ENCODE measurements around the gene SSBP3.
"Not testable (repeated sequence)": the region's sequence is repeated elsewhere in the genome, so short reads cannot be mapped to it uniquely, and the experiment has no call there.

The SSBP3 gene

DNA sequence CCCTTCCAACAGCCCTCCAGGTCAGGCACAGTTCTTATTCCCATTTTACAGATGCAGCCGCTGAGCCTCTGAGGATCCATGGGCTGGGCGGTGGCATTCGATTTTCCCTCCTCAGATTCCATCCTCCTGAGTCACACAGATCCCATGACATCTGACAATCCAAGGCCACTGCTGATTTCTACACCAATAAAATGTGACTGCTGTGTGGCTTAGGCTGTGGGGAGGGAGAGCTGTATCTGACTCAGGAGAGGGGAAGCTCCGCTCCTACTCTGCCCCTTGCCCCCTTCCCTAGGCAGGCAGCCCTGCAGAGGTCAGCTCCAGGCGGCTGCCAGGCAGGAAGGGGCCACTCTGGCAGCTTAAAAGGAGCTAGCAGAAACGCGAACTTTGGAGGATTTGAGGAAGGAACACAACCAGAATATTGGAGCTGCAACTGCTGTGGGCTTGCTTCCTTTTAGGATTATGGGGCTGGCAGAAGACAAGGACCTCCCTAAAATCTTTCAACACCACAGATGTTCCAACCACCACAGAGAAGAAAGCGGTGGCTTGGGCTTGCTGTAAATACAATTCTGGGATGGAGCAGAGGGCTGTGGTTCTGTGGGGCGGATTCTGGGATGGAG is 156.3 kb downstream of the SSBP3 start:
- no peaks in the 10 kb centered on the region for H3K27me3 Mint-ChIP-seq
- peak overlapping the region in 1 of 2 donors; percentile 19 for H3K27ac Mint-ChIP-seq
- ATAC-seq (no peak), DNase-seq (no peak)
- no peaks in the 10 kb centered on the region for H3K9me3 Mint-ChIP-seq
- H3K4me1 Mint-ChIP-seq = peaks cover 18% of the 10 kb centered on the region
- H3K4me3 Mint-ChIP-seq = no peak overlapping the region

GRCh38 chr1:54248966-54249365 is 157.2 kb downstream of the SSBP3 start:
- Mint-ChIP-seq H3K4me3 (no peak overlapping the region), H3K27me3 (no peaks in the 10 kb centered on the region), H3K4me1 (peaks cover 14% of the 10 kb centered on the region), H3K9me3 (no peaks in the 10 kb centered on the region), H3K27ac (peak overlapping the region in 1 of 2 donors; percentile 85)
- DNase-seq (no peak), ATAC-seq (no peak)

- ATAC-seq (no peak), DNase-seq (no peak)
- H3K4me1 Mint-ChIP-seq = peaks cover 6% of the 10 kb centered on the region
- no peaks in the 10 kb centered on the region for H3K9me3 Mint-ChIP-seq
- peak overlapping the region in 1 of 2 donors; percentile 85 for H3K27ac Mint-ChIP-seq
- H3K4me3 Mint-ChIP-seq = no peak overlapping the region
- H3K27me3 Mint-ChIP-seq = no peaks in the 10 kb centered on the region
These were observed 158.2 kb downstream of the SSBP3 start for GRCh38 chr1:54247863-54248515.

- no peaks in the 10 kb centered on the region for H3K9me3 Mint-ChIP-seq
- no peaks in the 10 kb centered on the region for H3K27me3 Mint-ChIP-seq
- ATAC-seq = no peak
- no peak for DNase-seq
- H3K4me3 Mint-ChIP-seq = no peak overlapping the region
- H3K4me1 Mint-ChIP-seq = peaks cover 5% of the 10 kb centered on the region
- H3K27ac Mint-ChIP-seq = no peak overlapping the region
These were observed 160.0 kb downstream of the SSBP3 start for GRCh38 chr1:54246116-54246721.

- Mint-ChIP-seq H3K9me3 (no peaks in the 10 kb centered on the region), H3K4me3 (no peak overlapping the region), H3K27ac (peak overlapping the region; percentile 65 to 74), H3K27me3 (no peaks in the 10 kb centered on the region), H3K4me1 (peaks cover 5% of the 10 kb centered on the region)
- no peak for ATAC-seq
- no peak for DNase-seq
These were observed 160.7 kb downstream of the SSBP3 start for GRCh38 chr1:54245501-54245900.

DNA sequence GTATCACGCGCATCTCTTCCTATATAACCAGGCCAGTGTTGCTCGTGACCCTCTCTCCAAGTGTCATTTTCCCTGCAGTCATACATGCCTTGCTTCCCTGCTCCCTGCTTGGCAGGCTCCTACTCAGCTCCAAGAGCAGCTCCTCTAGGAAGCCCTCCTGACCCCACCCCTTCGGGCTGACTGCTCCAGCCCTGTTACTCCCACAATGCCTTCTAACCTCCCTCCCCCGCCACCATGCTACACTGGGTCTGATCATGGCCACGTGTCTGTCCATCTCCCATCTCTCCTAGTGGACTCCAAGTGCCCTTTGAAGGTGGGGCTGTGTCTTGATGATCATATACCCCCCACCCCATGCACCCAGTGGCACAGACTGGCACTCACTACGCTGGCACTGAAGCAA is 161.5 kb downstream of the SSBP3 start:
- Mint-ChIP-seq H3K27ac (peak overlapping the region in 1 of 2 donors; percentile 86), H3K4me3 (no peak overlapping the region), H3K27me3 (no peaks in the 10 kb centered on the region), H3K4me1 (peaks cover 5% of the 10 kb centered on the region), H3K9me3 (no peaks in the 10 kb centered on the region)
- ATAC-seq = no peak
- DNase-seq = no peak

- DNase-seq (no peak), ATAC-seq (no peak)
- Mint-ChIP-seq H3K9me3 (no peaks in the 10 kb centered on the region), H3K4me3 (no peak overlapping the region), H3K4me1 (peaks cover 5% of the 10 kb centered on the region), H3K27me3 (no peaks in the 10 kb centered on the region), H3K27ac (peak overlapping the region; percentile 78 to 88)
These were observed 163.2 kb downstream of the SSBP3 start for GRCh38 chr1:54243022-54243421.

DNA sequence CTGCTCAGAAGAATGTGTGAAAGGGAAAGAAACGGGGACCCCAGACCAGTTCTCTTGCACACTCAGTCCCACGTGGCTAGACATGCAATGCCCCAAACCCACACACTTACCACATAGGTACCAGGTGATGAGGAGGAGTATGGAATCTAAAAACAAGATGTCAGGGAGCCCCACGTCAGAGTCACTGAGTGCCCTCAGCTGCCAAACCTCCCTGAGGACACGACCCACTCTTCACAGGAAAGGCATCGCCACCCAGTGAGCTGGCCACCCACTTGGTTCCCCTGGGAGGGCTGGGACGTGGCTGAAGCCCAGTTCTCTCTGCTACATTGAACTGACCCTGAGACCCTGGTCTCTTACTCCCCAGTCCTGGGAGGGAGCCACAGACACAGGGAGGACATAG is 164.8 kb downstream of the SSBP3 start:
- ATAC-seq = no peak
- peaks cover 5% of the 10 kb centered on the region for H3K4me1 Mint-ChIP-seq
- H3K9me3 Mint-ChIP-seq = no peaks in the 10 kb centered on the region
- DNase-seq = no peak
- no peaks in the 10 kb centered on the region for H3K27me3 Mint-ChIP-seq
- H3K27ac Mint-ChIP-seq = peak overlapping the region in 1 of 2 donors; percentile 39
- no peak overlapping the region for H3K4me3 Mint-ChIP-seq

DNA sequence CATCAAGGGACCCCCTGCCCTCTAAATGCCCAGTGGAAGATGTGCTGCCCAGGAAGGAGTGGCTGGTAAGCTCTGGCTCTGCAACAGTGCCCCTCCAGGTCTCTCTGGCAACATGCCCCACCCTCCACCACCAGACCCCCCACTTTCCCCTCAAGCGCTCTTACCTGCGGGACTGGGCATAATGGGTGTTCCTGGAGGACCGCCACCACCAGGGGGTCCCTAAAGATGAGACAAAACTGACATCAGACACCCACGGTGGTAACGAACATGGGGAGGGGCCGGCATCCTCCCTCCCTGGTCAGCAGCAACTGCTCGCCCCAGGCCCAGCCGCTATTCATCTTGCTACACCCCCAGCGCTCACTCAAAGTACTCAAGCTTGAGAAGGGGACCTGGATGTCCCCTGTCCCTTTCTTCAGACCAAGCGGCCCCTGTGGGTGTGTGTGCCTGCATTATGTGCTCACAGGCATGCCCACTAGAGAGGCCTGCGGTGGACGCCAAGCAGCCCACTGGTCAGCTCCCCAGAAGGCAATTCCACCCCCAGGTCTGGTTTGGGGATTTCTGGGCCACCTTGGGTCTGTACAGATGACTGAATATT is 165.4 kb downstream of the SSBP3 start:
- no peak for ATAC-seq
- H3K27me3 Mint-ChIP-seq = no peaks in the 10 kb centered on the region
- H3K4me1 Mint-ChIP-seq = peaks cover 5% of the 10 kb centered on the region
- DNase-seq = no peak
- no peak overlapping the region for H3K27ac Mint-ChIP-seq
- H3K9me3 Mint-ChIP-seq = no peaks in the 10 kb centered on the region
- no peak overlapping the region for H3K4me3 Mint-ChIP-seq

DNA sequence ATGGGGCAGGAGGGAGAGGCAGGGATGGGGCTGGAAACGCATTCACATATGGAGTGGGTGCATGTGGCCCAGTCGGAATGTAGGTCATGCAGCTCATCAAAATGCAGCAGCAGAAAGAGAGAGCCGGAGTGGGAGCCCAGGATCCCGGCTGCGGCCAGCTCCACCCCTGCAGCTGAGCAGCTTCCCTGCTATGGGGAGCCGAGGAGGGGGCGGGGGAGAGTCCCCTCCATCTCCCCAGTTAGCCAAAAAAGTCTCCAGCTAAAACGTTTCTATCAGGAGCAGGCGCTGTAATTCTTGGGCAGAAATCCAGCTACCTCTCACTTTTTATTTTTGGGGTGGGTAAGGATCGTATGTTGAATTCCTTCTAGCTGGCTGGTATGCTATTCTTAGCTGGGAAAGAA is 166.6 kb downstream of the SSBP3 start:
- H3K4me1 Mint-ChIP-seq = peaks cover 5% of the 10 kb centered on the region
- no peaks in the 10 kb centered on the region for H3K9me3 Mint-ChIP-seq
- no peak for ATAC-seq
- H3K27ac Mint-ChIP-seq = no peak overlapping the region
- no peak overlapping the region for H3K4me3 Mint-ChIP-seq
- no peak for DNase-seq
- no peaks in the 10 kb centered on the region for H3K27me3 Mint-ChIP-seq

DNA sequence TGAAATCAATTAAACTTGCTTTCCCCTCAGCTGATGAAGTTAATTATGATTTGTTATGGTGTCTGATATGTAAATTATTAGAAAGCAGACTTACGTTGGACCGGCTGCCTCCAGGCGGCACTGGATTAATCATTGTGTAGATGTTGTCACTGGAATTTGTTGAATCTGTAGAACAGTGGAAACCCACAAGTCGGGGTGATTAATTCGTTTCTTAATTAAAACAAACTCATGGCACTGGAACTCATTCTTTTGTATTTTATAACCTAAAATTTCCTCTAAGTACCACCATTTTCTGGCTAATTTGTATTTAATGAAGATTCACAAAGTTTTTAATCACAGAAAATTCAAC is 167.2 kb downstream of the SSBP3 start:
- H3K9me3 Mint-ChIP-seq = no peaks in the 10 kb centered on the region
- peaks cover 5% of the 10 kb centered on the region for H3K4me1 Mint-ChIP-seq
- DNase-seq = no peak
- no peak overlapping the region for H3K4me3 Mint-ChIP-seq
- ATAC-seq = no peak
- H3K27me3 Mint-ChIP-seq = no peaks in the 10 kb centered on the region
- H3K27ac Mint-ChIP-seq = peak overlapping the region in 1 of 2 donors; percentile 20

DNA sequence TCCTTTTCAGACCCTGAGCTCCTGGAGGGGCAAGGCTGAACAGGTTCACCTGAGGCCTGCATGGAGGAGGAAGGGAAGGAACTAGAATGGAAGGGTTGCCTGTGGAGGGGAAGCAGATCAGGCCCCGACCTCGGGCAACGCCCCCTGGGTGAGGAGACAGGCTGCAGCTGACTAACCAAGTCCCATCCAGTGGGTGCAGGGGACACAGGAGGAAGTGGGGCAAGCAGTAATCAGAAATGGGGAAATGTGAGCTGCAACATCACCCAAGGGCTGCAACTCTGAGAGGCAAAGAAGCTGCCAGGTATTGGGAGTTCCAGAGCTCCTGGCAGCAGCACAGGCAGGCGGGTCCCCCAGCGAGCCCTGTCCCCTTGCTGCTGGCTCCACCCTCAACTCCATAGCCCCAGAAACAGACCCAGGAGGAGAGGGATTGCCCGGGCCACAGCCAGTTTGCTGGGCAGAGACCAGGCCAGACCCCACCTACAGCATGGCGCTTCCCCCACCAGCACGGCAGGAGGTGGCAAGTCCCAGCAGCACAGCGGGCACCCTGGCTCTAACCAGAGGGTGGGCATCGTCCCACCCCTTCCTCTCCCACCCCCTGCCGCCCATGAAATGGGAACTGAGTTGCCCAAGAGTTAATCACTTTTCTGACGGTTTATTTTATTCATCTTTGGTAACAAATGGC is 167.7 kb downstream of the SSBP3 start:
- ATAC-seq = no peak
- Mint-ChIP-seq H3K27me3 (no peaks in the 10 kb centered on the region), H3K9me3 (no peaks in the 10 kb centered on the region), H3K4me3 (no peak overlapping the region), H3K27ac (peak overlapping the region in 1 of 2 donors; percentile 88), H3K4me1 (peaks cover 5% of the 10 kb centered on the region)
- DNase-seq = no peak

- ATAC-seq (no peak), DNase-seq (no peak)
- H3K27me3 Mint-ChIP-seq = no peaks in the 10 kb centered on the region
- peaks cover 5% of the 10 kb centered on the region for H3K4me1 Mint-ChIP-seq
- H3K4me3 Mint-ChIP-seq = no peak overlapping the region
- H3K27ac Mint-ChIP-seq = no peak overlapping the region
- H3K9me3 Mint-ChIP-seq = no peaks in the 10 kb centered on the region
These were observed 168.6 kb downstream of the SSBP3 start for GRCh38 chr1:54237586-54237985.

GRCh38 chr1:54234284-54234683 is 171.9 kb downstream of the SSBP3 start:
- Mint-ChIP-seq H3K9me3 (no peaks in the 10 kb centered on the region), H3K27me3 (no peaks in the 10 kb centered on the region), H3K4me3 (no peak overlapping the region), H3K4me1 (peaks cover 24% of the 10 kb centered on the region), H3K27ac (no peak overlapping the region)
- DNase-seq (no peak), ATAC-seq (no peak)

- not testable (repeated sequence) for DNase-seq, H3K27me3 Mint-ChIP-seq, H3K9me3 Mint-ChIP-seq, H3K4me3 Mint-ChIP-seq, ATAC-seq
- Mint-ChIP-seq H3K27ac (peak overlapping the region in 1 of 2 donors; percentile 19), H3K4me1 (peaks cover 32% of the 10 kb centered on the region)
These were observed 173.0 kb downstream of the SSBP3 start for GRCh38 chr1:54233196-54233595.

All from stimulated activated naive CD8-positive, alpha-beta T cell treated with anti-CD3 and anti-CD28 coated beads, Interleukin-15, amount 100 ng/mL, for 72 hours (primary cell).